Dermis blood vessel endothelial cell (primary cell): Measurements from ENCODE around the gene TNNC1. TPM values are rescaled to one million over a fixed set of nuclear protein-coding genes. Genes with fewer than 3 reads are reported as not detected.

Experiments
- DNase-seq: peaks from one replicate; pipeline ENCODE4 v3.0.0; 2010
- total RNA-seq: library from RNA; depleted of rRNA; stranded (reverse); fragments of >200 nt; gene quantifications from 2 replicates; pipeline ENCODE4 v1.2.3, GENCODE V29; 2014

Gene TNNC1
- total RNA-seq, 1 donor from 2014 or later: not detected

DNA sequence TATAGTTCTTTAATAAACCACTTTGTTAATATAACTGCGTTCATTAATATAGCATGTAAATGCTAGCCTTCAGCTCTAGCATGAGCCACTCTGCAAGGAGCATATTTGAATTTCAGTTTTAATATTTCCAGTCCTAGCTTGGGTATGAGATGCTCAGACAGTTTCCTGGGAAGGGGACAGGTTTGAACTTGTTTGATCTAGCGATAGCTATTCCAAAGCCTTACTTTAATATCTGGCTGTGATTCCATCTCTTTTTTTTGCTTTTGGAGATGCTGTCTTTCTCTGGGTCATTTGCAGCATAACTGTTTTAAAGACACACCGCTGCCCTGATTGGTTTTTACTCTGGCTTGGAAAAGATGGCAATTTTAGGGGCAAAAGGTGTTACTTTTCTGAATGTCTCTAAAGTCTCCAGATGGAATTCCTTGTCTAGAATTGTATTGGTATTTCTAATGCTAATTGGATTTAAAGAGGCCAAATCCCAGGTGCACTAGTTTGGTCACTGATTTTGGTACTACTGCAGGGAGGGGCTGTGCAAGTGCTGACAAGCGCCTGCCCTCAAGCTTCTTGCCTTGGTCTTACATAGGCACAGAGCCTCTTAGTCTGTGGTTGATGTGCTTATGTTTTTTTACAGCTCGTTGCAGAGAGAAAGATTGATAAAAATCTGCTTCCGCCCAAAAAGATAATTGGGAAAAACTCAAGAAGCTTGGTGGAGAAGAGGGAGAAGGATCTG is 4.4 kb upstream of the TNNC1 start:
- no peak for DNase-seq

DNA sequence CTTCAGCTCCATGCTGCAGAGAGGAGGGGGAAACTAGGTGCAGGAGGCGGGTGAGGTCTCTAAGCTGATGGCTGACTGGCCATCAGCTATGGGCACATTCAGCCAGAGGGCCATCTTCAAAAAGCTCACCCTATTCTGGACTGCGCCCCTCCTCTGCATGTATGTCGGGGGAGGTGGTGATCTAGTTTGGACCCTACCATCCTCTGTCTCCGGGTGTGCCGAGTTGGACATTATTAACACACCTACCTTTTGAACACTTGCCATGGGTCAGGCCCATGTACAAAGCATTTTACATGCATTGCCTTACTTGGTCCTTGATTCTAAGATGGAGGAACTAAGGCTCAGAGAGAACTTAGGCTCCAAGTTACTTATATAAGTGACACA is 3.0 kb upstream of the TNNC1 start:
- no peak for DNase-seq

- DNase-seq: peak; percentile 37
Observed at GRCh38 chr3:52456169-52456799, 2.4 kb upstream of the TNNC1 start.

GRCh38 chr3:52455283-52456168 is 1.7 kb upstream of the TNNC1 start, which contains the start of gene NISCH:
NISCH (plus strand) TSS chr3:52455604; CDS start chr3:52455642, 38 bp downstream.
- DNase-seq: peak; percentile 90

DNA sequence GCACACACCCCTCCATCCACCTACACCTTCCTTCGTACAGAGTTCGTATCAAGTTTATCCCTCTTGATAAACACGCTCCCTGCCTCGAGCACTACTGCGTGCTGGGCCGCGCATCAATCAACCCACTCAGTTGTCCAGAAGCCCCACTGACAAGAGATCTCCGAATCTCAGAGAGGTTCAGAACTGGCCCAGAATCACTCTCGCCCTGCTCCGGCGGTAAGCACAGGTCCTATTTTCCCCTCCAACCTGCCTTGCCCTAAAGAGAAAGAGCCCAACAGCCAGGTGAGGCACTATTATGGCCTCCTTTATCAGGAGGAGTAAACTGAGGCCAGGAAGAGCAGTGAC is 1.1 kb upstream of the TNNC1 start:
- DNase-seq: no peak

DNA sequence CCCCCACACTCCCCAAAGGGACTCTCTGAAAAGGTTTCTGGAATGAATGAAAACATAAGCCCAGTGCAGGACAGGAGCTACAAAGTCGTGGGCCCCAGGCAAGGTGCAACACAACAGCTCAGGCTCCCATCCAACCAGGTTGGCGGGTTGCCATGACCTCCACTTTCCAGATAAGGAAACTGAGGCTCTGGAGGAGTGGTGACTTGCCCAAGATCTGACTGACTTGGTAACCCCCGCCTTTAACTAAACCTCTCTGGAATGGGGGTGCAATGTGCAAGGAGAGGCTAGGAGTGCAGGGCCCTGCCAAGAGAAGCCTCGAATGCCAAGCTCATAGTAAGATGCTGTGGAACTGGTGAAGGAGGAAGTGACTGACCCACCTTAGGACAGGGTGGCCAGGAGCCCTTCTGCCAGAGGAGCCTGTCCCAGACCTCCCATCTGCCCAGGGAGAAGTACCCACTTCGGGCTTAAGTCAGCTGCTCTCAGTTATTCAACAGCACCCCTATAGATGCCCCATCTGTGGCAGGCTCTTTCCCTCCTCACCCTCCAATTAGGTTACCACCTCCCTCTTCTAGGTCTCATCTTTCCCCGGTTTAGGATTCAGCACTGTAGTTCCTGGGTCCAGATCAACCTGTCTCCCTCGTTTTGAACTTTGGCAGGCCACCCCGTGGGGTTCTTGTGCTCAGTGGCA is 553 bp upstream of the TNNC1 start:
- no peak for DNase-seq

DNA sequence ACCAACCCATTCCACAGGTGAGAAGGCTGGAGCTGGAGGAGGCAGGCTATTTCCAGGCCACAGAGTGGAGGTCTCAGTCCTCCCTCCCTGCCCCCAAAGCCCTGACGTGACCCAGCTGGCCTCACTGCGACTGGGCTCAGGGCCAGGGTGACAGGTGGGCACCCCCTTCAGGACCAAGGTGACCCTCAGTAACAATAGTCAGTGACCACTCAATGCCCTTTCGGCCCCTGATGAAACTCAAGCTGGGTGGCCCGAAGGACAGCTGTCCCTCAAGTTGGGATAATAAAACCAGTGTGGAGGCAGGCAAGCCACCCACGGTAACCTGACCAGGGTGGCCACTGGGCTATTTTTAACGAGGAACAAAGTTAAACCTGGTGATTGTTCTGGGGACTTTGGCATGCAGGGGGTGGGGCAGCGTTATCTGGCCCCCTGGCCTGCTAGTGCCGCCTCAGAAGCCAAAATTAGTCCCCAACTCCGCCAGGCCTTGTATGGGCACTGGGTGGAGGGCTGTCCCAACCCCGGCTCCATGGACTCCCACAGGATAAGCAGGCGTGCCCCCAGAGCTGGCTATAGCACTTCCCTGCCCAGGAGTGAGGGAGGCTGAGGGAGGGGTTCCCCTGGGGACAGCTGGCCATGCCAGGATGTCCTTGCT is 1.1 kb downstream of the TNNC1 start:
- no peak for DNase-seq

- DNase-seq: no peak
Observed at GRCh38 chr3:52452126-52452525, 1.7 kb downstream of the TNNC1 start.

- DNase-seq: no peak
Observed at GRCh38 chr3:52451237-52452083, 2.4 kb downstream of the TNNC1 start.

GRCh38 chr3:52450489-52451236 is 3.2 kb downstream of the TNNC1 start:
- no peak for DNase-seq

- no peak for DNase-seq
Observed at GRCh38 chr3:52447512-52448355, 6.1 kb downstream of the TNNC1 start.

- DNase-seq: peak; percentile 82
Observed at GRCh38 chr3:52446631-52447511, 7.0 kb downstream of the TNNC1 start.

- DNase-seq: no peak
Observed at GRCh38 chr3:52446042-52446441, 7.8 kb downstream of the TNNC1 start.

GRCh38 chr3:52444860-52445793 is 8.7 kb downstream of the TNNC1 start, which contains the start of gene SEMA3G:
SEMA3G (minus strand) TSS chr3:52445103; CDS start chr3:52445027, 76 bp downstream.
- peak; percentile 88 for DNase-seq

GRCh38 chr3:52443791-52444687 is 9.8 kb downstream of the TNNC1 start:
- no peak for DNase-seq

DNA sequence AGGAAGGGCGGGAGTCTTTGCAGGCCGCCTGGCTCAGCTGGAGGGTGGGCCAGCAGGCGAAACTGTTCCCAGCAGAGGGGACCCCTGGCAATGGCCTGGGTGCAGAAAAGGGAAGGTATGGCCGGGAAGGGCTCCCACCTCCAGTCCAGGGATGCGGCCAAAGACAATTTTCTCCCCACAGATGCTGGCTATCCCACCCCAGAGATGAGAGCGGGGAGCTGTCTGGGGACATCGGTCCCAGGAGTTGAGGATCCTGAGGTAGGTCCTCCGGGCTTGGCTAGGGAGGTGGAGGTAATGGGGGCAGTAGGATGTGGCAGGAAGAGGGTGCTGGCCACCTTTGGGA is 10.6 kb downstream of the TNNC1 start:
- DNase-seq: no peak
